Measurements from ENCODE around the gene MAMDC2.
A peak's percentile ranks its signal among the peaks of the same experiment; 100 is the strongest.

Gene MAMDC2, protein sequence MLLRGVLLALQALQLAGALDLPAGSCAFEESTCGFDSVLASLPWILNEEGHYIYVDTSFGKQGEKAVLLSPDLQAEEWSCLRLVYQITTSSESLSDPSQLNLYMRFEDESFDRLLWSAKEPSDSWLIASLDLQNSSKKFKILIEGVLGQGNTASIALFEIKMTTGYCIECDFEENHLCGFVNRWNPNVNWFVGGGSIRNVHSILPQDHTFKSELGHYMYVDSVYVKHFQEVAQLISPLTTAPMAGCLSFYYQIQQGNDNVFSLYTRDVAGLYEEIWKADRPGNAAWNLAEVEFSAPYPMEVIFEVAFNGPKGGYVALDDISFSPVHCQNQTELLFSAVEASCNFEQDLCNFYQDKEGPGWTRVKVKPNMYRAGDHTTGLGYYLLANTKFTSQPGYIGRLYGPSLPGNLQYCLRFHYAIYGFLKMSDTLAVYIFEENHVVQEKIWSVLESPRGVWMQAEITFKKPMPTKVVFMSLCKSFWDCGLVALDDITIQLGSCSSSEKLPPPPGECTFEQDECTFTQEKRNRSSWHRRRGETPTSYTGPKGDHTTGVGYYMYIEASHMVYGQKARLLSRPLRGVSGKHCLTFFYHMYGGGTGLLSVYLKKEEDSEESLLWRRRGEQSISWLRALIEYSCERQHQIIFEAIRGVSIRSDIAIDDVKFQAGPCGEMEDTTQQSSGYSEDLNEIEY

DNA sequence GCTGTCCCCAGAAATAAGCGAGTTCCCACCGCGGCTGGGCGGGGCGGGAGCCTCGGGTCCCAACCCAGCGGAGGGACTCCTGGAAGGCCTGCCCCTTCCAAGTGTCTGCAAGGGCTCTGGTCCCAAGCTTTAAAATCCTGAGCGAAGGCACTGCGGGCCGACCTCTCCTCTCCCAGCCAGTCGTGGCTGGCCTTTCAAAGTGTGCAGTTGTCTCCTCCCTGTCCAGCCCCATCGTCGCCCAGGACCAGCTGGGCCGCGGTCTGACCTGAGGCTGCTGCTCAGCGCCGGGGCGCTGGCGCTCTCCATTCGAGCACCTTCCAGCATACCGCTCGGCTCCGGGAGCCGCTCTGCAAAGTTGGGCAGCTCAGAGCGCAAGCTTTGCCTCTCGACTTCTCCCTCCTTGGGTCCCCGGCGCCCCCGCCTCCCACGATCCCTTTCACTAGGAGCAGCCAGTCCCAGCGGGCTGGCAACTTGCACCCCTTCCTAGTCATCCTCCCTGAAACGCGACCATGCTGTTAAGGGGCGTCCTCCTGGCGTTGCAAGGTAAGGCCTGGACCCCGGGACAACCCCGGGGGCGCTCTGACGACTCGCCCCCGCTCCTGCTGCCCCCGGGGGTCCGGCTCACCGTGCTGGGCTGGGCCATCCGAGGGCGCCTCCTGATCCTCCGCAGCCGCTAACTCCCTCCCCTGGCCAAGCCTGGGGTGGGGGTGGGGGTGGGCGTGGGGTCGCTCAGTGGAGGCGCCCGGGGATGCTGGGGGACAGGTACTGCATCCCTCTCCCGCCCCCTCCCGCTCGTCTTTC lies at the start of gene MAMDC2:
MAMDC2 (plus strand) TSS at position 160 of the 801 bp plus-strand sequence; CDS start at position 510, 350 bp downstream.
- DNase-seq, result no peak

DNA sequence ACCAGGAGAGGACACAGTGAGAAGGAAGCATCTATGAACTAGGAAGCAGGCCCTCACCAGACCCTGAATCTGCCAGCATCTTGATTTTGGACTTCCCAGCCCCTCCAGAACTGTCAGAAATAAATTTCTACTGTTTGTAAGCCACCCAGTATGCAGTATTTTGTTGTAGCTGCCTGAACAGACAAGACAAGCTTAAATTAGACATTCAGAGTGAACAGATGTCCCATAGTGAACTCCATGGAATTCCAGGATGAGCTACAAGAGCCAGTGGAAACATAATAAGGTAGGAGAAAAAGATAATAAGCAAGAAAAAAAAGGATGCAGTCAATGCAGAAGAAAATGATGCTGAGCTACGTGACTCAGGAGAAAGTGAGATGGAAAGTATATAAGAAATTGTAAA lies 47.8 kb upstream of the MAMDC2 start:
- DNase-seq, result no peak

DNA sequence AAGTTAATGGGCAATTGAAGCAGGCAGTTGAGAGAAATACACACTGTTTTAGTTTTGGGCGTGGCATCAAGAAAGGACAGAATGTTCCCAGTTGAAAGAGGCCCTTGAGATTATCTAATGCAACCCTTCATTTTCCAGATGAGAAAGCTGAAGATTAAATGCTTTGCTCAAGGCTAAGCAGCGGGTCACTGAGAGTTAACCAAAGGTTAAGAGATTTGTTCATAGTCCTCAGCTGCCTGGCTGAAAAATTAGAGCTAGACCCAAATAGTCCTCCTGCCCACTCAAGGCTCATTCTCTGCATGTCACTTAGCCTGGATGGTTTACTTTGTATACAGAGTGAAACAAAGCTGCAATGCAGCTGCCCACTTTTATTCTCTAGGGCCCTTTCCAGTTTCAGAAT lies 46.7 kb upstream of the MAMDC2 start:
- no peak for DNase-seq

DNA sequence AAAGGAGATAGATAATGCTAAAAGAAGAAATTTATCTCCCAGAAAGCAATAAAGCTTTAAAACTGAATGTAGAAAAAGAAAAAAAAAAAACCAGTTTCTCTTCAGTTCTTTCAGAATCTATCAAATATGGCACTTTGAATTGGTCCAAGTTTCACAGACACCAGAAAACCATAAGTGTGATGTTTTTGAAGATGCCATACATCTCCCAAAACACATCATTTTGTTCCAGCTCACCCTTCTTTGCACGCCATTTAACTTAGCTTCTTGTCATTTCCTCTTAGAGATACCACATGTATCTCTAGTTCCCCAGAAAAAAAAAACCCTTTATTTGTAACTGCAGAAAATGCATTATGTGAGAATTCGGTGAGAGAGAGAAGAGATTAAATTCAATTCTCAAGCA lies 46.1 kb upstream of the MAMDC2 start:
- no peak for DNase-seq

DNA sequence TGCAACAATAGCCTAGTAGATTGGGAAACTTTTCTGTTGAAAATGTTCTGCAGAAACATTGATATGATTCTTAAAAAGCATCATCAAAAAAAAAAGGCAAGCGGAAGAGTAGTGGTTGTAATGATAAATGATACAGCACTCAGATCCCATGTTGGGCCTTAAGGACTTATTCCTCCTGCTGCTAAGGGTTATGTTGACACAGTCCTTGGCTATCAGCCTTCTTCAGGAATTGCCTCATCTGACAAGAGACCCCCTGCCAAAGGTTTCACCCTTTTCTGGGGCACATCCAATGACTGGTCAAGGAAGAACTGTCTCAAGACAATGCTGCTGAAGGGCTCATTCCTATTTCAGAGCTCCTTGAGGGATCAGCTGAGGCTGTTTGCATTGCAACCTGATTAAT lies 44.3 kb upstream of the MAMDC2 start:
- no peak for DNase-seq

DNA sequence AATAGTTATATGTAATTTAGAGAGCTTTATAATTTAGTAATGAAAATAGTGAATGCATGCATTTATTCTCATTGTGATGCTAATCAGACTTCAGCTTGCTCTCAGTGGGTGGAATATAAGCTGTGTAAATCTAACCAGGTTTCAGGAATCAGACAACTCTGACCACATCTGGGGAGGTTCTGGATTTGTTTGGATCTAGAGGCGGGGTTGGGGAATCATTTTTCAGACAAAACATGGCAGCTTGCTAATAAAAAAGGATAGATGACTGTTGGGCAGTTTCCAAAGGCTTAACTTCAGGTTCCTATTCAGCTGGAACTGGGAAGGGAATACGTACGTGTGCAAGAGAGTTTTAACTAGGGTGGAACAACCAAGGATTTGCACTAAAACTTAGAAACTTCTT lies 43.2 kb upstream of the MAMDC2 start:
- no peak for DNase-seq

DNA sequence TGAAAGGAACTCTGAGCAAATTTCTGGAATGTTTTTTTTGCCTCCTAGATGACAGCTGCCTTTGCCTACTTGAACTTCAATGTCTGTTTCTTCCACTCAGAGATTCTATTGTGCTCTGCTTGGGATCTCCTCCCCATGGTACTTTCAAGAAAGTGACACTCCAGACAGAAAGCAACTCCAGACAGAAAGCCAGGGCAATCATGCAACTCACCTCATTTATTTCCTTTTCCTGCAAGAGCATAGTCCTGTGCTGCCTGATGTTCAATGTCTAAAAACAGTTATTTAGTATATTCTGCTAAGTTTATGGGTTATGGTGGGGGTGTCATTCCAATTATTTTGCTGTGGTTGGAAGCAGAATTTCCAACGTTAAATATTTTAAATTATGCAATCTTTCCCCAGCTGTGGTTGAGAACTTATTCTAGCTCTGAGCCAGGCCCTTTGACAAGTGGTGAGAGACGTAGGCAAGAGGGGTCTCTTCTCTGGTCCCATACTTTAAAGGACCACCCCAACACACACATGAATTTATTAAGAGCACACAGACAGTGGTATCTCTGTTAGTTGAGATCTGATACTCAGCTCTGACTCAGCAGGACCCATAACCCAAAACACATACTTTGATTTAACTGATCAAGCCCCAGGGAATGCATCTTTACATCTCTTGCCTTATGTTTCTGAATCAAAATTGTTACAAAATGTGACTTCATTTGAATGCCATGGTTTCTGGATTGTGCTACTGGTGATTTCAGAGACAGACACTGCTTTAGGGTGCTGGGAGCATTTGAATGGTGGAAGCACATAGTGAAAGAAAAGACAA lies 39.5 kb upstream of the MAMDC2 start:
- no peak for DNase-seq

DNA sequence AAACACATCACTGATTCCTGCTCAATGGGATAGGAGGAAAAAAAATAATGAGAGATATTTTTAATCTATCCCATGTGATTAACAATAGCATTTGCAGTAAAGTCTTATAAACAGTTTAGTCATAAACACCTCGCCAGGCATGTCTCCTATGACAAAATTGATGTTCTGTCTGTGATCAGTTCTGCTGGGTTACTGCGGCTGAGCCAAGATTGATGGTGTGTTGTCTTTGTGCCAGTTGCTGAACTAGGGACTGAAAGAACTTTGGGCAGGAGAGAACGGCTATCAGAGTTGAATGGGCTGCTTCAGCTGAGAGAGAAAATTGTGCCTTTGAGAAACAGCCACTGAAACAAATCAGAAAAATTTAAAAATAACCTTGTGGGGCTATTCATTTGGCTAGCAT lies 37.3 kb upstream of the MAMDC2 start:
- DNase-seq, result no peak

DNA sequence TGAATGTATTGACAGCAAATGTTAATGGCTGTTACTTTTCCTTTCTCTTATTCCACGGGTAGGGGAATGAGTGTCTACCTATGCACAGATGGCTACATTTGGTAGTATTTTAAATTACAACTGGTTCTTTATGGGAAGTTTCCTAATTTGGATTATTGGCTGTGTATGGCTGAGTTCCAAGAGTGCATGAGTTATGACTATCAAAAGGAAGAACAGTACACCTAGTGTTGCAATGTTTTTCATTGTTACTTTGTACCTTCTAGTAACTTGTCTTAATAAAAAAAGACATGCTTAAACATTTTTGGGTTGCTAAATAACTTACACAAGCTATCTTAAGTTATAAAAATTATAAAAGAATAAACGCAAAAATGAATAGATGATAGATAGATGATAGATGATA lies 35.8 kb upstream of the MAMDC2 start:
- DNase-seq, result no peak

DNA sequence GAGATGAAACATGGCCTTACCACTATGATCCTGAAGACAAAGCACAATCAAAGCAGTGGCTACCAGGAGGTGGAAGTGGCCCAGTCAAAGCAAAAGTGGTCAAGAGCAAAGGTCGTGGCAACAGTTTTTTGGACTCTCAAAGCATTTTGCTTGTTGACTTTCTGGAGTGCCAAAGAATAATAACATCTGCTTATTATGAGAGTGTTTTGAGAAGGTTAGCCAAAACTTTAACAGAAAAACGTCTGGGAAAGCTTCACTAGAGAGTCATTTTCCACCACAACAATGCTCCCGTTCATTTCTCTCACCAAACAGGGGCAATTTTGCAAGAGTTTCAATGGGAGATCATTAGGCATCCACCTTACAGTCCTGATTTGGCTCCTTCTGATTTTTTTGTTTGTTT lies 33.6 kb upstream of the MAMDC2 start:
- DNase-seq, result no peak

DNA sequence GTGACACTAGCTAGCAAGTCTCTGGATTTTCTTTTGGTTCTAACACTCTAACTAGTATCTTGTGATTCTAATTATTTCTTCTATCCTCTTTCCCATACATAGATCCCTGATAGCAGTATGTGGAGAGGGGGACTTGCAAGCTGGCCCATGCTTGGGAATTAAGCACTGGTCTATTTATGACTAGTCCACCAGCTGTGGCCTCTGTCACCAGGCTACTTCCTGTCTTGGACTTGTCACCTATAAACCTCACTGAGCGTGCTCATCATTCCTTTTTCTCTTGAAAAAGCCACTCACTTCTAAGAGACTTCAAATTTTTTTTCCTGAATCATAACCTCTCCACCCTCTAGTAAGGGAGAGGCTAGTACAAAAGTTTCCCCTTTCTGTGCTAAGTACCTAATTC lies 32.3 kb upstream of the MAMDC2 start:
- no peak for DNase-seq

DNA sequence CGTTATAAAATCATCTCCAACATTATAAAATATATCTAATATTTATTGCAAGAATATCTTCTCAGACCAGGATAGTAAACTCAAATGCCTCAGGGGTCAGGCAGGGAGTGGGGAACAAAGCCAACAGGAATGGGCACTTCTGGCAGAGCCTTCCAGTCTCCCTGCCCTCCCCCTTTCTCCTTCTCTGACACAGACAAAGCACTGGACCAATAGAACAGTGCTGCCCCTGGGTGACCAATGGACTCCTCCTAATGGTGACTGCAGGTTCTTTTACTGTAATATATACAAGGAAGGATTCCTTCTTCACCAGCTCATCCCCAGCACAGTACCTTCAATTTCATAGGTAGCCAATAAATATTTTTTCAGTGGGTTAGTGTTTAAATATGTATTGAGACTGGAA lies 31.1 kb upstream of the MAMDC2 start:
- DNase-seq, result peak; percentile 8

DNA sequence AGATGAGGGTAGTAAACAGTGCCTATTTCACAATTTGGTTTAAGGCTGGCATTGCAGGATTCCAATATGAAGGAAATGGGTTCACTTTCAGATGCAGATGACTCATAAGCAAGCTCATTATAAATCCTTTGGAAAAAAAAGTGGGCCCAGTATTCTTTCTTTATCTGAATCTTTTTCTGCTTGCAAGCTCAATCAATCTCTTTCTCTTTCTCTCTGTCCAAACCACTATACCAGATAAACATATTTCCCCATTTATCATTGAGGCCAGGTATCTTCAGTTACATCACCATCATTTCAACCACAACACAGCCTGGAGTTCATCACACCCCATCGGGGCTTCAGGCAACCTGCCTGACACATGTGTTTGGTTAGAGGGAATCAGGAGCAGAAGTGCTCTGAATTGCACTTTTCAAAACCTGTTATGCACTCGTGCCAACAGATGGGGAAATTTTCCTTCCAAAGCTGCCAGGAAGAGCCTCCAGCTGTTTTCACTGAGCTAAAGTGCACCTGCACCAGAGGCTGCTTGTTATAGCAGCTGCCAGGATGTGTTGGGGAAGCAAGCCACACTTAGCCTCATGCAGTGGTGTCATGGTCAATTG lies 30.0 kb upstream of the MAMDC2 start:
- DNase-seq, result peak; percentile 38

DNA sequence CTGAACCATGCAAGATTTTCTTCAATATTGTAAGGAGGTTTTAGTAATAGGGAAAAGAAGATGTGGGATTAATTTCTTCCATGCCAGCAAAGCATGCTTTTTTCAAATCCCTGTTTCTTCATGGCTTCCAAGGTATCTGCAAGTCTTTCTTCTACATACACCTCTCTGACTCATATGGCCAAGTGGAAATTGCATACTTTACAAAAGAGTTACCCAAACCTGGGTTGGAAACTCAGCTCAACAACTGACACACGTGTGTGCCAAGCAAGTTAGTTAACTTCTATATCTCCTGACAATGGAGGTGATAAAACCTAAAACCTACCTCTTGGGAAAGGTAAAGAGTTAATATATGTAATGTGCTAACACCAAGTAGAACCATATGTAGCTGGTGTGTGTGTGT lies 28.5 kb upstream of the MAMDC2 start:
- DNase-seq, result no peak

DNA sequence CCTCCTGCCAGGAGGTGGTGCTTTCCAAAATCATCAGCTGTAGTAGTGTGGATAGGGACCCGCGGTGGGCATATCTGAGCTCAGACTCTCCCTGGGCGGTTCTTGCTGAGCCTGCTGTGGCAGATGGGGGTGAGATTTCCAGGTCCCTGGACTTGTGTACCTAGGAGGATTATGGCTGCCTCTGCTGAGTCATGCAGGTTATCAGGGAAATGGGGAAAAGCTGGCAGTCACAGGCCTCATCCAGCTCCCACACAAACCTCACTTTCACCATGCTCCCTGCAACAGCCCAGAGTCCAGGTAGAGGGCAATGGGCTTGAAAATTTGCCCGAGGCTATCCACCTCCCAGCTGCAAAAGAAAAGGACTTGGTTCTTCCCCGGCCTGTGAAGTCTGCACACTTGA lies 23.4 kb upstream of the MAMDC2 start:
- DNase-seq, result no peak

DNA sequence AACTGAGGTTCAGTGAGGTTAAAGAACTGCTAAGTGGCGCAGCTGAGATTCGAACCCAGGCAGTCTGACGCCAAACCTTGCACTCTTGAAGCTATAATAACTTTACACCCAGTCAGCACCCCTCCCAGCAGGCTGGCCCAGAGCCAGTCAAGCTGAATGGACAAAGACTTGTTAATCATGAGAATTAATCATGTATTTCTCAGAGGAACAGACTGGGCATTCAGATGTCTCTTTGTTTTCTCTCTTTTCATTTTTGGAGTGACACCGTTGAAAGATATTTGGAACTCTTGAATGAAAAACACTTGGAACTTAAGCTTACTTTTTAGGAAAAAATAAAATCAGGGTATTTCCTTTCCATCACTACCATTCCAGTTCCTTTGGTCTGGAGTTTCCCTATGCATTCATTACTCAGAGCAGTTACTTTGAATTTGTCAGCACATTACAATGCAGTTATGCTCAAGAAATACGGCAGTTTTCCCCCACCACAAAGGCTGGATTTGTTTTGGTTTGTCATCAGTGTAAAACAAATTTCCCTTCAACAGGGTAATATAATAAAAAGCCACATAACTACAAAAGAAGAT lies 22.6 kb upstream of the MAMDC2 start:
- no peak for DNase-seq

DNA sequence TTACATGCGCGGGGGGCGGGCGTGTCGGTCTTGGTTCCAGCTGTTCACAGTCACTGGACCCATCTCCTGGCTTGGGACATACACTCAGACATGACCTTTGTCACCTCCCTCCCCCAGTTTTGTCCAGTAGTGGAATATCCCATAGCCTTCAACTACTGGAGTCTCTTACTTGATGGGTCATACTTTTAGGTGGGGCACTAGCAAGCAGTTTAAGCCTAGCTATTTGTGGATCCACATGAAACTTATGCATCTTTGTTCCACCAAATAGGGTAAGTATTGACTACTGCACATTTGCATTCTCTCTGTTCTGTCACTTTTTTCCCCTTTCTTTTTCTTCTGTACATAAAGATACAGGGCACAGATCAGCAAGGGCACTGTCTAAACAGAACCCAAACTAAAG lies 15.4 kb upstream of the MAMDC2 start:
- DNase-seq, result no peak

DNA sequence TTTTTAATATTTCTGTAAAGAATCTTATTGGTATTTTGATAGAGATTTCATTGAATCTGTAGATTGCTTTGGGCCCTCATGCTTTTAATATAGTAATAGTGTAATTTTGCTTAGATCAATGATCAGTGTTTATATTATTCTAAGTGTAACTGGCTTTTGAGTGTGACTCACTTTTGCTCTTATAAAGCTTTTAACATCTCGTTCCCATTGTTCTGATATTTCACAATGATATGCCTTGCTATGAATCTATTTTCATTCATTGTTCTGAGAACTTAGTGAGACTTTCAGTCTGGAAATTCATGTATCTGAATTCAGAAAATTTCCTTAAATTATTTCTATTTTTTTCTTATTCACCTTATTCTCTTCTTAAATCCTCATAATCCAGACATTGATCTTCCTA lies 13.5 kb upstream of the MAMDC2 start:
- DNase-seq, result no peak

DNA sequence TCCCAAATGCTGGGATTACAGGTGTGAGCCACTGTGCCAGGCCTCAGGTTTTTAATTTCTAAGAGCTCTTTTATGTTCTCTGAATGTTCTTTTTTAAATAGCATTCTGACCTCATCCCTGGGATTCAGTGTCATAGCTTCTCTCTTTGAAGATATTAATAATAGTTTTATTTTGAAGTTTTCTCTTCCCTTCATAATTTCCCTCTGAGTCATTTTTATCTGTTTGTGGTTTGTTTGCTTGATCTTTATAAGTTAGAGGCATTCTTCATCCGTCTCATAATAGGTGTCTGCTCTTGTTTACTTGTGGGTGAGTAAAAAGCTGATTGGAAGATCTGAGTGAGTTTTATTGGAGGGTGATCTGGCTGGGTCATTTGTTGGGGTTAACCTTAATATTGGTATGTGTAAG lies 12.5 kb upstream of the MAMDC2 start:
- no peak for DNase-seq

DNA sequence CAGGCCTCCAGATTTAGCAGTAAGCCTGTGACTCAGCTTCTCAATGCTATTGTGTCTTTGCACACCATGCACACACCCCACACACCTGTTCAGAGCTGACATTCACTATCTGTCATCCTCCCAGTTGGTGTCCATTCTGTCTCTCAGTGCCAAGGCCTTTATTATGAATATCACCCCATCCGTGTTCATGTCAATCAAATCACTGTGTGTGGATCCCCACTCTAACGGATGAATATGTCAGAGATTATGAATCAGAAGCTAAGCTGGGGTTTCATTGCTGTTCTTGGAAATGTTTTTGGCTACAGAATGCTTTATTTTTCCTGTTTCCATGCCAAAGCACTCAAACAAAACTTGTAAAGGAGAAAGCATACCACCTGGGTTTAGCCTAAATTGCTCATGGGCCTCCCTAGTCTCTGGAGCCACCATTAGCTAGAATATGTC lies 9.4 kb upstream of the MAMDC2 start:
- DNase-seq, result peak; percentile 88

DNA sequence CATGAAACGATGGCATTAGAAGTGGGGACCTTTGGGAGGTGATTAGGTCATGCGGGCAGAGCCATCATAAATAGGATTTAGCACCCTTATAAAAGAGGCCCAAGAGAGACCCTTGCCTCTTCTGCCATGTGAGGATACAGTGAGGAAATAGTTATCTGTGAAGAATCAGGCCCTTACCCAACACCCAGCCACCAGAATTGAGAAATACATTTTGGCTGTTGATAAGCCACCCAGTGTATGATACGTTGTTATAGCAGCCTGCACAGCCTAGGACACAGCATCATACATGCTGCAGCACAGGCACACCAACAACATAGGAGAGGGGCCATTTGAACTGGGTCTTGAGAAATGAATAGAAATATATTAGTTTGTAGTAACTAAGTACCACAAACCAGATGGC lies 8.0 kb upstream of the MAMDC2 start:
- no peak for DNase-seq

DNA sequence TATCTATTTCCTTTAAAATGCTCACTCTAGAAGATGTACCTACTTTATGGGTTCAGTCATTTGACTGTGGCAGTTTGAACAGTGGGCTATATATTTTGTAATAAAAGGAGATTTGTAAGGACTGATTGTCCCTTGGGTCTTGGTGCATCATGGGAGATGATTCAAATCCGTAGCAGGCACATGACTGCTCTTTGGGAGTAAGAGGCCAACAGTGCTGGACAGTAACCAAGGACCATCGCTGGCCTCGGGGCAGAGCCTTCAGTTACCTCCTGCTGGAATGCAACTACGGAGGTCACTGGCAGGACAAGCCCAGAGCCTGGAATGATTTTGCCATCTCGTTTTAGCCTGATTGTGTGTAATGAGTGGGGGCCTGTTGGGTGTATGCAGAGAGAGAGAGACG lies 7.0 kb upstream of the MAMDC2 start:
- DNase-seq, result no peak

All from NCI-H146 (cell line).